Fibroblast of skin of abdomen (primary cell): ENCODE data around the gene ABCG4.
"Not testable (repeated sequence)": the region's sequence is repeated elsewhere in the genome, so short reads cannot be mapped to it uniquely, and the experiment has no call there.

ENCODE experiments used
- DNase-seq: peaks from one replicate; pipeline ENCODE4 v3.0.0-alpha.2; 2013

ABCG4 gene

DNA sequence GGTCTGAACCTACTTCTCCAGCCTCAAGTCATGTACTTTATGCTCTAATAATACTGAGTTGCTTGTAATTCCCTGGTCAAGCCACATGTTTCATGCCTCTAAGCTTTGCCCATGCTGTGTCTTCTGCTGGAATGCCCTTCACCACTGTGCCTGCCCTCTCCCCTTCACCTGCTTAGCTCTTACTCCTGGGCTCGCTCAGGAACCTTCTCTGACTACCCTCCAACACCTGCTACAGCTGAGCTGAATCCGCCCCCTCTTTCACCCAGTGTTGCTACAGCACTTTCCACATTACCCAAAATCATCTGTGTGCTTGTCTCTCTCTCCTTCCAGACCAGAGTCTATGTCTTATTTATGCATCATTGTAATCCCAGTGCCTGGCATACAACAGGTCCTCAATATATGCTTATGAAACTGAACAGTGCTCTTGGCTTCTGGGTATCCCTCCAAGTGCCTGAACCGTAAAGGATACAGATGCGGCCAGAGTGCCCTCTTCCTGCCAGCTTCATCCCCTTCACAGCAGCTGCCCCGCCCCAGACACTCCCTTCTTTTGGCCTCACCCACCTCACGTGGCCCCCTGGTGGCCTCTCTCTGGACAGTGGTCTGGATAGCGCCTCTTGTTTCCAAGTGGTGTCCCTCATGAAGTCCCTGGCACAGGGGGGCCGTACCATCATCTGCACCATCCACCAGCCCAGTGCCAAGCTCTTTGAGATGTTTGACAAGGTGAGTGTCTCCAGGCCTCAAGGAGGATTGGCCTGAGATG, 7.1 kb downstream of the ABCG4 start:
- DNase-seq, result no peak

DNA sequence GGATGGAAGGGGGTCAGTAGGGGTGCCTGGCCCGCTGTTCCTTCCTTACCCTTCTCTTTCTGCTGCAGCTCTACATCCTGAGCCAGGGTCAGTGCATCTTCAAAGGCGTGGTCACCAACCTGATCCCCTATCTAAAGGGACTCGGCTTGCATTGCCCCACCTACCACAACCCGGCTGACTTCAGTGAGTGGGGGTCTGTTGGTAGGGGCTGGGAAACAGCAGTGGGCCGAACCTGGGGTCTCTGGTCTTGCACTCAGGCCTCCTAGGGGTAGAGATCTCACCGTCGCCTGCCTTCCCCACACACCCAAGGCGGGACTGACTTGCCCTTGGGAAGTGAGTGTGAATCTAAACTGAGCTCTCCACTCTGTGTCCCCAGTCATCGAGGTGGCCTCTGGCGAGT, 7.6 kb downstream of the ABCG4 start:
- no peak for DNase-seq

DNA sequence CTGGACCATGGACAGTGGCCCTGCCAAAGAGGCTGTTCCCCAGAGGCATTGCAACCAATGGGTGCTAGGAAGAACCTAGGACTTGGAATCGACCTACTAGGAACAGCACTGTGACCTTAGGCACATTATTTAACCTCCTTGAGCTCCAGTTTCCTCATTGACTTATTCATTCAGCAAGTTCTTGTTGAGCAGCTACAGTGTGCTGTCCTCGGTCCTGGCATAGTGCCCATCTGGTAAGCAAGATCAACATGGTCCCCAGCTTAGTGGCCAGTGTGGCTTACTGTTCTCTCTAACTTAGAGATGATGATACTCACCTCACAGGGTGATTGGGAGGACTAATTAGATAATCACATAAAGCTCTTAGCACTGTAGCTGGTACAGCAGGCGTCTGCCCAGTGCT, 8.2 kb downstream of the ABCG4 start:
- DNase-seq, result no peak

- no peak for DNase-seq
Observed at GRCh38 chr11:119158467-119158866, 9.6 kb downstream of the ABCG4 start.

- DNase-seq, result no peak
Observed at GRCh38 chr11:119160151-119160550, 11.3 kb downstream of the ABCG4 start.

GRCh38 chr11:119161871-119162270, 13.0 kb downstream of the ABCG4 start:
- DNase-seq, result no peak

GRCh38 chr11:119166368-119167076, 17.7 kb downstream of the ABCG4 start:
- DNase-seq, result peak; percentile 65

GRCh38 chr11:119167077-119167458, 18.2 kb downstream of the ABCG4 start:
- not testable (repeated sequence) for DNase-seq

- no peak for DNase-seq
Observed at GRCh38 chr11:119167933-119168332, 19.1 kb downstream of the ABCG4 start.

DNA sequence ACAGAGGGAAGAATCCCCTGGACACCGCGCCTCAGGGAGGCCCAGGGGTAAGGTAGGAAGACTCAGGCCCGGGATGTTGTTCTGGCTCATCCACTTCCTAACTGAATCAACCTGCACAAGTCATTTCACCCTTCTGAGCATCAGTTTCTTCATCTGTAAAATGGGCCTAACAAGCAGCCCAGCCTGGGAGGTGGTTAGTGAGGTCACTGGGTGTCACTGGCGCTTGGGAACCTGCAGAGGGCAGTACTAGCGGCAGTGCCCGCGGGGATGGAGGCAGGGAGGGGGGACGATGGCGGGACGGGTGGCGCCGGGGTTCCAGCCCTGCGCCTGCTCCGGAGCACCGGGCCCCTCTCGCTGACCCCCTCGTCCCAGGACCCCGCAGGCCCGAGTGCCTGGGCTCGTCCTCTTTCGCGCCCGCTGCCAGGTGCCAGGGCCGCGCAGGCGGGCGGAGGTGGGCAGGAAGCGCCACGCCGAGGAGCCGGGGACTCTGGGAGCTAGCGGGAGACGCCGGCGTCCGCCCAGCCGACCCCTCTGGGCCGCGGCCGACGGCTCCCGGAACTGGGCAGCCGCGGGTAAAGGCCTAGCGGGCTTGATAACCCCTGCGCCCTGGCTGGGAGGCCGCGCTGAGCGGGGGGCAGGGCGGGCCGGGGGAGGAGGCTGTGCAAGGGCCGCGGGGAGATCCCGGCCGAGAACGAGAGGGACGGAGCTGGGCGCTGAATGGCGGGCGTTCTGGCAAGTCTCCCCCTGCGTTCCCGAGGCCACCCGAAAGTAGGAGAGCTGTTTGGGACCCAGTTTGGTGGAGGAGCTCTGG, 19.8 kb downstream of the ABCG4 start, which contains the start of gene NLRX1:
Gene NLRX1, plus strand, starts transcription at position 255 of the 811 bp plus-strand sequence. CDS start 2,679 bp downstream, outside the sequence.
- peak; percentile 84 for DNase-seq

GRCh38 chr11:119169282-119169719, 20.4 kb downstream of the ABCG4 start:
- peak; percentile 31 for DNase-seq

DNA sequence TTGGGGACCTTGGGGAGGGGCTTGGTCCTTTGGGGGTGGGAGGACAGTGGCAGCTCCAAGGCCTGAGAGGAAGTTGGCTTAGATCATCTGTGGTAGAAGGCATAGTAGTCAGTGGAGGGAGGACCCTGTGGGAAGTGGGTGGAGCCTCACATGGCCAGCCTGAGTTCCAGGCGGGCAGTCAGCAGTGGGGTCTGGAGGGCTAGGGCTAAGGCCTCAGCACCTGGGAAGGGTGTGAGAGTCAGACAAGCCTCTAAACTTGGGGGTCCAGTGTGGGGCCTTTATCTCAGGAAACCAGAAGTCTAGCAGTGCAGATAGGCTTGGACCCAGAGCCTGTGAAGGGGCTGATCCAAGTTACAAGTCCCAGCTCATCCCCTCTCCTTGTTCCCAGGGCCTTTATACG, 23.7 kb downstream of the ABCG4 start:
- no peak for DNase-seq

DNA sequence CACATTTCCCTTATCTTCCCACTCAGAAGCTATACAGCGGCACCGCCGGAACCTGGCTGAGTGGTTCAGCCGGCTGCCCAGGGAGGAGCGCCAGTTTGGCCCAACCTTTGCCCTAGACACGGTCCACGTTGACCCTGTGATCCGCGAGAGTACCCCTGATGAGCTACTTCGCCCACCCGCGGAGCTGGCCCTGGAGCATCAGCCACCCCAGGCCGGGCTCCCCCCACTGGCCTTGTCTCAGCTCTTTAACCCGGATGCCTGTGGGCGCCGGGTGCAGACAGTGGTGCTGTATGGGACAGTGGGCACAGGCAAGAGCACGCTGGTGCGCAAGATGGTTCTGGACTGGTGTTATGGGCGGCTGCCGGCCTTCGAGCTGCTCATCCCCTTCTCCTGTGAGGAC, 24.6 kb downstream of the ABCG4 start:
- no peak for DNase-seq

DNA sequence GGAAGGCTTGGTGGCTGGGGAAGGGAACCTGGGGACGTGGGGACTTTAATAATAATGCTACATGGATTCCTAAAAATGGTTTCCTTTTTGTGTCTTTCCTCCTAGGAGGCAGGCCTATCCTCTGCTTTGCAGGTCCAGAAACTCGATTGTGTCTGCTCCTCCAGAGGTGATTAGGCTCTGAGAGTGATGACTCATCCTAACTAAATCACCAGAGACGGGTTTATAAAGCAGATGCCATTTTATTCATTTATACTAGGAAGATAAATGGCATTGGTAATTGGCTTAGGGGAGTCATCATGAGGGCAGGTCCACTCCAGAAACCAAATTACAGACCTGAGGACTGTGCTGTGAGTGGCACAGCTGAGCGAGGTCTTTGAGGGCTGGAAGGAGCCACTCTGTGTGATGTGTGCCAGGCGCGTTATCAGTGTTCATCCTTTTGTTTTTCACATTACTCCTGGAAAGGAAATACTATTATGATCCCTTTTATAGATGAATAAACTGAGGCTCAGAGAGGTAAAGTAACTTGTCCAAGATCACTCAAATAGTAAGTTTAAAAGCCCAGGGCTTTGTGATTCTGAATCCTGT, 26.7 kb downstream of the ABCG4 start:
- DNase-seq, result peak; percentile 36

- DNase-seq, result peak; percentile 20
Observed at GRCh38 chr11:119178166-119178680, 29.4 kb downstream of the ABCG4 start.

DNA sequence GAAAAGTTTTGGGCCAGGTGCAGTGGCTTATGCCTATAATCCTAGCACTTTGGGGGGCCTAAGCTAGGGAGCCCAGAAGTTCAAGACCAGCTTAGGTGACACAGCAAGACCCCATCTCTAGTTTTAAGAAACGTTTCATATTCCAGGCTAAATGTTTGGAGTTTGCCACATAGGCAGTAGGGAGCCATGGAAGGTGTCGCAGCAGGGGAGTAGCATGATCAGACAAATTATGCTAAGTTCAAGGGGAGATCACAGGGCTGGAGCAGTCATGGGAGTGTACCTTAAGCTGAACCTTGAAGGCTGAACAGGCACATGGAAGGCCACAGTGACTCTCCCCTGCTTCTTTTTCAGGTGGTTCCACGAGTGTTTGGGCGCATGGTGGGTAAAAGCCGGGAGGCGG, 30.5 kb downstream of the ABCG4 start:
- no peak for DNase-seq

- DNase-seq, result no peak
Observed at GRCh38 chr11:119179983-119180382, 31.1 kb downstream of the ABCG4 start.

GRCh38 chr11:119180729-119181676, 32.2 kb downstream of the ABCG4 start:
- DNase-seq, result no peak

DNA sequence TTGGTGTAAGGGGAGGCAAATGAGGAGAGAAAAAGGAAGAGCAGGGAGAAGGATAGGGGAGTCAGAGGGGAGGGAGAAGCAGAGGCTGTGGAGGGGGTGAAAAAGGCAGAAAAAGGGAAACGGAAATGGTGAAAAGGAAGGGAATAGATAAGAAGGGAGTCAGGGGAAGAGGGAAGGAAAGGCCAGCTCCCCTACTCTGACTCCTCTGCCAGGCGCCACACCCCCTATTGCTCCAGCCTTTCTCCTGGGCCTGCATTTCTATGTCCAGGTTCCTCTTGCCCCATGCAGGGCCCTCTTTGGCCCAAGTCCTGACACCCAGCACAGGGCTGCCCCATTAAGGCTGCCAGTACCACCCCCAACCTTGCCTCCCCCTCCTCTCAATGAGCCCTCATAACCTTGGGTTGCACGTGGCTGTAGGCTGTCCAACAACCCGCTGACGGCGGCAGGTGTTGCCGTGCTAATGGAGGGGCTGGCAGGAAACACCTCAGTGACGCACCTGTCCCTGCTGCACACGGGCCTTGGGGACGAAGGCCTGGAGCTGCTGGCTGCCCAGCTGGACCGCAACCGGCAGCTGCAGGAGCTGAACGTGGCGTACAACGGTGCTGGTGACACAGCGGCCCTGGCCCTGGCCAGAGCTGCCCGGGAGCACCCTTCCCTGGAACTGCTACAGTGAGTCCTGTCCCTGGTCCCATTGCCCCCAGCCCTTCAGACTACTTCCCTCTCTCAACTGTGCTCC, 33.0 kb downstream of the ABCG4 start:
- no peak for DNase-seq

- DNase-seq, result not testable (repeated sequence)
Observed at GRCh38 chr11:119184399-119184798, 35.5 kb downstream of the ABCG4 start.
